Astrocyte (in vitro differentiated cells and primary cell): ENCODE measurements around the gene COL5A1.

Experiments
- CTCF ChIP-seq: IDR thresholded peaks from 2 replicates; pipeline ENCODE4 v1.5.1; 2011; ENCODE audit warnings: low read depth, mild to moderate bottlenecking, inconsistent platforms, low read length, moderate library complexity; ENCODE audit not compliant: insufficient read depth
- EZH2 ChIP-seq: IDR thresholded peaks from 2 replicates; pipeline ENCODE4 v1.6.1; 2012; ENCODE audit warnings: mild to moderate bottlenecking, low read length, inconsistent platforms; ENCODE audit not compliant: insufficient read depth

GRCh38 chr9:134720796-134721195 is 79.2 kb downstream of the COL5A1 start:
- TF ChIP-seq CTCF, result no peak
- no peak for TF ChIP-seq EZH2
